H9 (cell line): ENCODE results near the gene ALPI. TPM values are rescaled to one million over a fixed set of nuclear protein-coding genes. Genes with fewer than 3 reads are reported as not detected.

ENCODE experiments used
- DNase-seq: peaks from one replicate; pipeline ENCODE4 v3.0.0-alpha.2; 2017
- H2AFZ ChIP-seq: one replicate; pipeline ENCODE4 v1.6.1; 2013; ENCODE audit warnings: mild to moderate bottlenecking, low read length, control low read depth, moderate library complexity
- H2AK5ac ChIP-seq: 2 replicates; pipeline ENCODE4 v1.6.1; 2013; ENCODE audit warnings: low read length, control low read depth, mixed read lengths; ENCODE audit not compliant: insufficient read length
- H2BK120ac ChIP-seq: one replicate; pipeline ENCODE4 v1.6.1; 2013; ENCODE audit warnings: low read depth, mild to moderate bottlenecking, low read length, control low read depth, inconsistent platforms; ENCODE audit not compliant: poor library complexity, severe bottlenecking
- H2BK12ac ChIP-seq: 2 replicates; pipeline ENCODE4 v1.6.1; 2013; ENCODE audit warnings: low read length, control low read depth, mixed read lengths, low read depth; ENCODE audit not compliant: insufficient read length
- H2BK15ac ChIP-seq: 2 replicates; pipeline ENCODE4 v1.6.1; 2013; ENCODE audit warnings: low read depth, low read length, control low read depth
- H2BK20ac ChIP-seq: one replicate; pipeline ENCODE4 v1.6.1; 2013; ENCODE audit warnings: low read depth, mild to moderate bottlenecking, low read length, control low read depth, inconsistent platforms; ENCODE audit not compliant: poor library complexity, severe bottlenecking
- H2BK5ac ChIP-seq: 2 replicates; pipeline ENCODE4 v1.6.1; 2013; ENCODE audit warnings: low read length, control low read depth, mixed read lengths; ENCODE audit not compliant: insufficient read length
- H3K14ac ChIP-seq: 2 replicates; pipeline ENCODE4 v1.6.1; 2013; ENCODE audit warnings: low read length, control low read depth; ENCODE audit not compliant: insufficient read depth
- H3K18ac ChIP-seq: 2 replicates; pipeline ENCODE4 v1.6.1; 2013; ENCODE audit warnings: low read depth, mild to moderate bottlenecking, mixed read lengths, low read length, control low read depth; ENCODE audit not compliant: insufficient read length
- H3K23ac ChIP-seq: 2 replicates; pipeline ENCODE4 v1.6.1; 2013; ENCODE audit warnings: low read length, control low read depth, mixed read lengths, low read depth; ENCODE audit not compliant: insufficient read length
- H3K23me2 ChIP-seq: 2 replicates; pipeline ENCODE4 v1.6.1; 2013; ENCODE audit warnings: low read depth, mild to moderate bottlenecking, mixed read lengths, low read length, control low read depth; ENCODE audit not compliant: insufficient read length, poor library complexity, severe bottlenecking
- H3K27ac ChIP-seq: 2 replicates; pipeline ENCODE4 v1.5.1; 2013; ENCODE audit warnings: low read length, control low read depth, mixed read lengths, low read depth; ENCODE audit not compliant: insufficient read length
- H3K27me3 ChIP-seq: 2 replicates; pipeline ENCODE4 v1.6.1; 2013; ENCODE audit warnings: low read length, control low read depth, inconsistent platforms; ENCODE audit not compliant: insufficient read depth
- H3K4ac ChIP-seq: 2 replicates; pipeline ENCODE4 v1.6.1; 2013; ENCODE audit warnings: low read depth, mild to moderate bottlenecking, control low read depth, inconsistent platforms, low read length, moderate library complexity
- H3K4me1 ChIP-seq: 2 replicates; pipeline ENCODE4 v1.6.1; 2013; ENCODE audit warnings: low read length, control low read depth, inconsistent platforms; ENCODE audit not compliant: insufficient read depth
- H3K4me2 ChIP-seq: 2 replicates; pipeline ENCODE4 v1.6.1; 2013; ENCODE audit warnings: low read length, control low read depth, mixed read lengths; ENCODE audit not compliant: insufficient read length, insufficient read depth
- H3K56ac ChIP-seq: 2 replicates; pipeline ENCODE4 v1.6.1; 2013; ENCODE audit warnings: low read depth, mild to moderate bottlenecking, mixed read lengths, low read length, control low read depth; ENCODE audit not compliant: insufficient read length
- H3K79me1 ChIP-seq: 2 replicates; pipeline ENCODE4 v1.6.1; 2013; ENCODE audit warnings: low read depth, mild to moderate bottlenecking, moderate library complexity, low read length, control low read depth, inconsistent platforms; ENCODE audit not compliant: insufficient read depth, poor library complexity, severe bottlenecking
- H3K79me2 ChIP-seq: 2 replicates; pipeline ENCODE4 v1.6.1; 2013; ENCODE audit warnings: low read length, control low read depth, inconsistent platforms; ENCODE audit not compliant: insufficient read depth
- H3K9ac ChIP-seq: 2 replicates; pipeline ENCODE4 v1.6.1; 2013; ENCODE audit warnings: low read length, control low read depth, mixed read lengths; ENCODE audit not compliant: insufficient read length; ENCODE audit errors: extremely low read depth
- H3K9me3 ChIP-seq: one replicate; pipeline ENCODE4 v1.6.1; 2013; ENCODE audit warnings: low read depth, low read length, inconsistent platforms; ENCODE audit not compliant: control insufficient read depth
- H3T11ph ChIP-seq: one replicate; pipeline ENCODE4 v1.6.1; 2013; ENCODE audit warnings: mild to moderate bottlenecking, low read length, control low read depth, inconsistent platforms
- H4K20me1 ChIP-seq: one replicate; pipeline ENCODE4 v1.6.1; 2013; ENCODE audit not compliant: control insufficient read depth, insufficient read length, insufficient read depth
- H4K5ac ChIP-seq: 2 replicates; pipeline ENCODE4 v1.6.1; 2013; ENCODE audit warnings: low read depth, mild to moderate bottlenecking, mixed read lengths, low read length, control low read depth; ENCODE audit not compliant: insufficient read length
- H4K8ac ChIP-seq: replicated peaks from 2 replicates; pipeline ENCODE4 v1.6.1; 2013; ENCODE audit warnings: low read length, control low read depth, mixed read lengths, low read depth; ENCODE audit not compliant: insufficient read length
- H4K91ac ChIP-seq: 2 replicates; pipeline ENCODE4 v1.6.1; 2013; ENCODE audit warnings: low read depth, mild to moderate bottlenecking, moderate library complexity, mixed read lengths, low read length, control low read depth; ENCODE audit not compliant: insufficient read length
- H3K27ac Mint-ChIP-seq, 3 experiments: 2 replicates in 2 of 3; 3 replicates in 1 of 3; pipeline ENCODE4 v1.8.0; 2020 to 2021; ENCODE audit warnings: mixed read lengths in 3 of 3, mild to moderate bottlenecking in 1 of 3, moderate library complexity in 1 of 3
- H3K27me3 Mint-ChIP-seq: 2 replicates; pipeline ENCODE4 v1.8.0; 2021; ENCODE audit warnings: low read depth, mild to moderate bottlenecking, moderate library complexity, mixed read lengths
- H3K36me3 Mint-ChIP-seq, 3 experiments: 2 replicates in 2 of 3; 3 replicates in 1 of 3; pipeline ENCODE4 v1.8.0; 2020 to 2021; ENCODE audit warnings: low read depth in 3 of 3, mixed read lengths in 3 of 3; ENCODE audit not compliant: insufficient read depth in 1 of 3
- H3K4me1 Mint-ChIP-seq, 2 experiments: 2 replicates each; pipeline ENCODE4 v1.8.0; 2020; ENCODE audit warnings: mixed read lengths in 2 of 2
- H3K4me3 Mint-ChIP-seq, 2 experiments: 2 replicates in 1 of 2; 3 replicates in 1 of 2; pipeline ENCODE4 v1.8.0; 2020 to 2021; ENCODE audit warnings: mild to moderate bottlenecking in 2 of 2, mixed read lengths in 2 of 2, moderate library complexity in 1 of 2
- H3K9me3 Mint-ChIP-seq, 2 experiments: 2 replicates in 1 of 2; 3 replicates in 1 of 2; pipeline ENCODE4 v1.8.0; 2020; ENCODE audit warnings: mild to moderate bottlenecking in 2 of 2, mixed read lengths in 2 of 2, moderate library complexity in 1 of 2
- WGBS: extraction: QIAGEN DNeasy Blood & Tissue Kit; methylation state at CpG from one replicate; pipeline ENCODE4 v1.1.7; 2013; ENCODE audit warnings: missing lambda C conversion rate, low lambda C conversion rate, mixed read lengths; ENCODE audit not compliant: insufficient read length; ENCODE audit errors: extremely low coverage; 5-methylcytosine and 5-hydroxymethylcytosine counted together
- total RNA-seq: library from RNA; stranded (reverse); gene quantifications from 2 replicates; pipeline ENCODE4 v1.2.1, GENCODE V29; 2021
- TF ChIP-seq, protein P1 (sequence below): fragments of 200-600 bp; sonication (generic); conservative IDR thresholded peaks from 3 replicates; pipeline ENCODE4 v1.8.0; 2021; ENCODE audit warnings: antibody characterized with exemption, mild to moderate bottlenecking

The ALPI gene
- total RNA-seq, 1 experiment from 2014 or later, result not detected

DNA sequence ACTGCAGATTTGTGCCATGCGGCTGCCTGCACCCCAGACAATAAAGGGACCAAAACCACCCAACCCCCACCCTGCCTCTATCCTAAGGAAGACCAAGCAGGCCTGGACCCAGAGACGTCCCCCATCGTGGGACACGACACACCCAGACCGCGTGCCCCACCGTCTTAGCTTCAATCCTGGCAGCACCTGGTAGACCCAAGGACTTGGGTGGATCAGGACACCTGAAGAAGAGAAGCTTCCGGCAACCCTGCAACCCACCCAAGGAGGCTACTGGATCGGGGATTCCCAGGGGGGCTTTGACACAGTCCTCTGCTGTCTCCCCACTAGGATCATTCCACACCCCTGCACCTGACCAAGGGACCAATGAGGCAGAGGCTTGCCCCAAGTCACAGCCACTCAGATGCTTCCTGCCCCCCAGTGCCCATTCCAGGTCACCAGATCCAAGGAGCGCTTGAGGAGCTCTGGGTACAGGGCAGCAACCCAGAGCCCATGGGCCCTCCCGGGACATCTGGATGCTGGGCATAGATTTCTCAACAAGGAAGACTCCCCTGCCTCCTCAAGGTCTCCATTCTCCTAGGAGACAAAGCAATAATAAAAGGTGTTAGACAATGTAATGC lies 3.6 kb downstream of the ALPI start:
- no peak overlapping the region for H3K27ac Mint-ChIP-seq
- H3K4me1 Mint-ChIP-seq, result no peaks in the 10 kb centered on the region
- Histone ChIP-seq H3K4me2 (no peak overlapping the region), H3K9me3 (no peaks in the 10 kb centered on the region), H2BK5ac (no peak overlapping the region), H3K79me1 (no peaks in the 10 kb centered on the region), H2BK12ac (no peak overlapping the region), H4K91ac (no peak overlapping the region), H3T11ph (no peak overlapping the region), H4K20me1 (no peaks in the 10 kb centered on the region), H3K56ac (no peak overlapping the region), H4K5ac (no peak overlapping the region), H3K18ac (no peak overlapping the region), H2BK120ac (no peak overlapping the region), H2BK15ac (no peak overlapping the region), H3K79me2 (no peaks in the 10 kb centered on the region), H3K4me1 (no peaks in the 10 kb centered on the region), H3K27me3 (no peaks in the 10 kb centered on the region), H3K9ac (no peak overlapping the region), H4K8ac (no peak overlapping the region), H3K23me2 (no peaks in the 10 kb centered on the region), H3K23ac (no peak overlapping the region), H2AK5ac (no peak overlapping the region), H3K14ac (no peak overlapping the region), H2BK20ac (no peak overlapping the region), H2AFZ (no peak overlapping the region), H3K27ac (no peak overlapping the region), H3K4ac (no peak overlapping the region)
- H3K27me3 Mint-ChIP-seq, result peaks cover 31% of the 10 kb centered on the region
- TF ChIP-seq, protein P1, sequence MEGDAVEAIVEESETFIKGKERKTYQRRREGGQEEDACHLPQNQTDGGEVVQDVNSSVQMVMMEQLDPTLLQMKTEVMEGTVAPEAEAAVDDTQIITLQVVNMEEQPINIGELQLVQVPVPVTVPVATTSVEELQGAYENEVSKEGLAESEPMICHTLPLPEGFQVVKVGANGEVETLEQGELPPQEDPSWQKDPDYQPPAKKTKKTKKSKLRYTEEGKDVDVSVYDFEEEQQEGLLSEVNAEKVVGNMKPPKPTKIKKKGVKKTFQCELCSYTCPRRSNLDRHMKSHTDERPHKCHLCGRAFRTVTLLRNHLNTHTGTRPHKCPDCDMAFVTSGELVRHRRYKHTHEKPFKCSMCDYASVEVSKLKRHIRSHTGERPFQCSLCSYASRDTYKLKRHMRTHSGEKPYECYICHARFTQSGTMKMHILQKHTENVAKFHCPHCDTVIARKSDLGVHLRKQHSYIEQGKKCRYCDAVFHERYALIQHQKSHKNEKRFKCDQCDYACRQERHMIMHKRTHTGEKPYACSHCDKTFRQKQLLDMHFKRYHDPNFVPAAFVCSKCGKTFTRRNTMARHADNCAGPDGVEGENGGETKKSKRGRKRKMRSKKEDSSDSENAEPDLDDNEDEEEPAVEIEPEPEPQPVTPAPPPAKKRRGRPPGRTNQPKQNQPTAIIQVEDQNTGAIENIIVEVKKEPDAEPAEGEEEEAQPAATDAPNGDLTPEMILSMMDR, result no peak
- H3K36me3 Mint-ChIP-seq, result no peaks in the 10 kb centered on the region
- H3K4me3 Mint-ChIP-seq, result no peak overlapping the region
- no peaks in the 10 kb centered on the region for H3K9me3 Mint-ChIP-seq
- DNase-seq, result peak; percentile 22
- no CpG with 5 or more reads among the region's 11 CpGs for whole genome bisulfite sequencing
